Sigmoid colon (tissue), 7 donors: ENCODE results near the gene RTN4. TPM values are rescaled to one million over a fixed set of nuclear protein-coding genes. Genes with fewer than 3 reads are reported as not detected.

Source experiments
- DNase-seq: peaks from one replicate; pipeline ENCODE4 v3.0.0-alpha.2; 2019
- H3K27ac ChIP-seq, 4 donors: fragments of 200-600 bp; sonication (generic); one replicate each; pipeline ENCODE4 v1.5.1; 2016 to 2019; ENCODE audit warnings: mild to moderate bottlenecking in 1 of 4
- H3K27me3 ChIP-seq, 3 donors: fragments of 200-600 bp; sonication (generic); one replicate each; pipeline ENCODE4 v1.5.1; 2019; ENCODE audit warnings: mild to moderate bottlenecking in 1 of 3
- H3K36me3 ChIP-seq, 4 donors: fragments of 200-600 bp; sonication (generic); one replicate each; pipeline ENCODE4 v1.5.1; 2016 to 2019
- H3K4me1 ChIP-seq, 4 donors: fragments of 200-600 bp; sonication (generic); one replicate each; pipeline ENCODE4 v1.5.1; 2017 to 2019
- H3K4me3 ChIP-seq, 4 donors: fragments of 200-600 bp; sonication (generic); one replicate each; pipeline ENCODE4 v1.5.1; 2017 to 2019; ENCODE audit warnings: mild to moderate bottlenecking in 2 of 4, moderate library complexity in 1 of 4
- H3K9me3 ChIP-seq, 4 donors: fragments of 200-600 bp in 3 of 4; sonication (generic) in 3 of 4; one replicate each; pipeline versions ENCODE4 v1.5.1 to v1.6.1; 2013 to 2019
- WGBS, 2 donors: extraction: QIAGEN DNeasy Blood & Tissue Kit; methylation state at CpG; one replicate each; pipeline ENCODE4 v1.1.7; 2013; 5-methylcytosine and 5-hydroxymethylcytosine counted together
- intact Hi-C: fragments of 100-400 bp; cut with DNase I; formaldehyde crosslinking; loops from one replicate; pipeline ENCODE4 v1.15.1; 2023
- polyA plus RNA-seq, 3 donors: library from polyadenylated mRNA; stranded (reverse); fragments of 200-250 nt; gene quantifications; one replicate each; pipeline ENCODE4 v1.2.3, GENCODE V29; 2013
- small RNA-seq, 3 donors: library from RNA; depleted of rRNA; stranded (forward); fragments of <200 nt; gene quantifications; one replicate each; pipeline ENCODE3, GENCODE V24; 2016
- total RNA-seq, 4 donors: library from RNA; depleted of rRNA; stranded (reverse); fragments of >200 nt; gene quantifications; one replicate each; pipeline ENCODE4 v1.1.0, GENCODE V29; 2016
- TF ChIP-seq, protein P1 (sequence below), 4 experiments: fragments of 450-650 bp in 3 of 4; fragments of 200-600 bp in 1 of 4; IDR thresholded peaks; one replicate each; pipeline ENCODE4 v1.5.1; 2016 to 2019; ENCODE audit warnings: antibody characterized with exemption in 4 of 4, mild to moderate bottlenecking in 3 of 4, moderate library complexity in 2 of 4
- donor health status: healthy with polysubstance abuse.
- donor health status: Bipolar disorder and iron deficiency.
- donor health status: healthy.

RTN4 gene
- total and polyA plus RNA-seq, 7 donors = 54.1 to 264 (median 153) TPM

DNA sequence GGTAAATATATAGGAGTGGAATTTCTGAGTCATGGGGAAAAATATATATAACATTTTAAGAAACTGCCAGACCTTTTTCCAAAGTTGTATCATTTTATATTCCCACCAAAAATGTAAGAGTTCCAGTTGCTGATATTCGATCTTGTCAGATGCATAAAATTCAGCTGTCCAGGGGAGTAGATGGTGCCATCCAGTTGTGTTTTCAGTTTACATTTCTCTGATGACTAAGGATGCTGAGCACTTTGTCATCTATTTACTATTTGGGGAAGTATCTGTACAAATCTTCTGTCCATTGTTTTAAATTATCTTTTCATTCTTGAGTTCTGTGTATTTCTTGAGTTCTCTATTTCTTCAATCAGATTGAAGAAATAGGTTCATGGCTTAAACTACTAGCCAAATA is 126.1 kb downstream of the RTN4 start:
- H3K27ac ChIP-seq = no peak overlapping the region
- 90 to 97% methylated on average over 1 of the region's 1 CpG for whole genome bisulfite sequencing, 2 donors
- H3K9me3 ChIP-seq = no peaks in the 10 kb centered on the region
- H3K36me3 ChIP-seq = no peaks in the 10 kb centered on the region
- intact Hi-C loops = no loop called here
- no peak for DNase-seq
- no peaks in the 10 kb centered on the region for H3K27me3 ChIP-seq
- H3K4me1 ChIP-seq = no peaks in the 10 kb centered on the region
- TF ChIP-seq, protein P1, sequence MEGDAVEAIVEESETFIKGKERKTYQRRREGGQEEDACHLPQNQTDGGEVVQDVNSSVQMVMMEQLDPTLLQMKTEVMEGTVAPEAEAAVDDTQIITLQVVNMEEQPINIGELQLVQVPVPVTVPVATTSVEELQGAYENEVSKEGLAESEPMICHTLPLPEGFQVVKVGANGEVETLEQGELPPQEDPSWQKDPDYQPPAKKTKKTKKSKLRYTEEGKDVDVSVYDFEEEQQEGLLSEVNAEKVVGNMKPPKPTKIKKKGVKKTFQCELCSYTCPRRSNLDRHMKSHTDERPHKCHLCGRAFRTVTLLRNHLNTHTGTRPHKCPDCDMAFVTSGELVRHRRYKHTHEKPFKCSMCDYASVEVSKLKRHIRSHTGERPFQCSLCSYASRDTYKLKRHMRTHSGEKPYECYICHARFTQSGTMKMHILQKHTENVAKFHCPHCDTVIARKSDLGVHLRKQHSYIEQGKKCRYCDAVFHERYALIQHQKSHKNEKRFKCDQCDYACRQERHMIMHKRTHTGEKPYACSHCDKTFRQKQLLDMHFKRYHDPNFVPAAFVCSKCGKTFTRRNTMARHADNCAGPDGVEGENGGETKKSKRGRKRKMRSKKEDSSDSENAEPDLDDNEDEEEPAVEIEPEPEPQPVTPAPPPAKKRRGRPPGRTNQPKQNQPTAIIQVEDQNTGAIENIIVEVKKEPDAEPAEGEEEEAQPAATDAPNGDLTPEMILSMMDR (IDR thresholded peaks at IDR 0.05) = no peak
- no peak overlapping the region for H3K4me3 ChIP-seq

Small RNAs within 50 kb of the gene (small RNA-seq; reads per million reads assigned to genes)
- 0 reads per million in 3 donors for gene RNU6-433P

Other genes with a start within 250 kb of the RTN4 start
- 10 to 100 TPM in 2 of 4 donors, 1 to 10 TPM in 2; 4.9 to 22.4 (median 11.4) TPM for gene CLHC1, start 181.8 kb upstream of the RTN4 start, total RNA-seq
- 1 to 10 TPM; 4.4 to 6.6 (median 5.3) TPM for gene CLHC1, start 181.8 kb upstream of the RTN4 start, polyA plus RNA-seq
- 1,000 to 10,000 TPM; 1,474 to 3,968 (median 2,475) TPM for gene RPS27A, start 182.2 kb upstream of the RTN4 start, total RNA-seq
- 1,000 to 10,000 TPM; 2,206 to 3,781 (median 2,433) TPM for gene RPS27A, start 182.2 kb upstream of the RTN4 start, polyA plus RNA-seq
- gene MTIF2, start 218.8 kb upstream of the RTN4 start, total RNA-seq = 10 to 100 TPM; 15.0 to 27.7 (median 22.4) TPM
- 10 to 100 TPM; 25.8 to 37.5 (median 30.5) TPM for gene MTIF2, start 218.8 kb upstream of the RTN4 start, polyA plus RNA-seq